GM19455 (cell line): Measurements from ENCODE around the gene KCNH6.

Experiments
- ATAC-seq: cut with Tn5 transposase; IDR thresholded peaks from one replicate; pipeline ENCODE4 v1.9.1; 2021; ENCODE audit not compliant: unreplicated experiment

The KCNH6 gene

GRCh38 chr17:63550817-63551639, 27.9 kb downstream of the KCNH6 start:
- peak; percentile 4 for ATAC-seq

GRCh38 chr17:63552211-63552610, 29.1 kb downstream of the KCNH6 start:
- no peak for ATAC-seq

- no peak for ATAC-seq
Observed at GRCh38 chr17:63555500-63556156, 32.5 kb downstream of the KCNH6 start.

GRCh38 chr17:63557416-63557815, 34.3 kb downstream of the KCNH6 start:
- ATAC-seq, result no peak

GRCh38 chr17:63558441-63558840, 35.3 kb downstream of the KCNH6 start:
- ATAC-seq, result no peak

- no peak for ATAC-seq
Observed at GRCh38 chr17:63561819-63562218, 38.7 kb downstream of the KCNH6 start.

- no peak for ATAC-seq
Observed at GRCh38 chr17:63563339-63563738, 40.2 kb downstream of the KCNH6 start.

- ATAC-seq, result no peak
Observed at GRCh38 chr17:63564562-63564961, 41.4 kb downstream of the KCNH6 start.

- no peak for ATAC-seq
Observed at GRCh38 chr17:63567229-63567628, 44.1 kb downstream of the KCNH6 start.

GRCh38 chr17:63568563-63568962, 45.4 kb downstream of the KCNH6 start:
- no peak for ATAC-seq

GRCh38 chr17:63571632-63572310, 48.6 kb downstream of the KCNH6 start:
- no peak for ATAC-seq

- no peak for ATAC-seq
Observed at GRCh38 chr17:63573634-63574033, 50.5 kb downstream of the KCNH6 start.

GRCh38 chr17:63578027-63578768, 55.0 kb downstream of the KCNH6 start:
- no peak for ATAC-seq

GRCh38 chr17:63578769-63579111, 55.6 kb downstream of the KCNH6 start:
- no peak for ATAC-seq

- no peak for ATAC-seq
Observed at GRCh38 chr17:63579633-63580032, 56.5 kb downstream of the KCNH6 start.

- no peak for ATAC-seq
Observed at GRCh38 chr17:63587770-63588169, 64.6 kb downstream of the KCNH6 start.

GRCh38 chr17:63588797-63589196, 65.6 kb downstream of the KCNH6 start:
- no peak for ATAC-seq

GRCh38 chr17:63589646-63590045, 66.5 kb downstream of the KCNH6 start:
- no peak for ATAC-seq

- ATAC-seq, result no peak
Observed at GRCh38 chr17:63592797-63593196, 69.6 kb downstream of the KCNH6 start.

GRCh38 chr17:63595132-63595531, 72.0 kb downstream of the KCNH6 start:
- no peak for ATAC-seq
